SK-N-SH (cell line): ENCODE results near the gene ZMYM5. TPM values are rescaled to one million over a fixed set of nuclear protein-coding genes. Genes with fewer than 3 reads are reported as not detected.

Source experiments
- CTCF ChIA-PET: fragments of 300-600, 350-600 bp; formaldehyde crosslinking; extraction: SDS; loops from one replicate; lab custom pipeline; 2021; lab: Yijun Ruan, JAX
- POLR2A ChIA-PET: fragments of 350-600 bp; sonication (Branson Sonifier 250); formaldehyde crosslinking; extraction: SDS; loops from one replicate; lab custom pipeline; 2020; ENCODE audit warnings: antibody characterized with exemption, inconsistent platforms; lab: Yijun Ruan, JAX
- DNase-seq: peaks from one replicate; pipeline ENCODE4 v3.0.0; 2012
- H2AFZ ChIP-seq: fragments of 200-600 bp; sonication (generic); 2 replicates; pipeline ENCODE4 v1.8.1; 2016; ENCODE audit warnings: antibody characterized with exemption, mild to moderate bottlenecking, low read depth
- H3F3A ChIP-seq: fragments of 200-600 bp; sonication (generic); replicated peaks from 2 replicates; pipeline ENCODE3; 2016; ENCODE audit warnings: antibody characterized with exemption, mild to moderate bottlenecking; ENCODE audit not compliant: insufficient read depth
- H3K27ac ChIP-seq, 2 experiments: fragments of 200-500 bp in 1 of 2; fragments of 200-600 bp in 1 of 2; sonication (Bioruptor generic) in 1 of 2; sonication (generic), shearing (Covaris generic) in 1 of 2; 2 replicates each; pipeline versions ENCODE4 v1.5.1 to v1.6.1; 2014 to 2016; ENCODE audit warnings: low read depth in 2 of 2, inconsistent platforms in 1 of 2, low read length in 1 of 2, mild to moderate bottlenecking in 1 of 2, mixed read lengths in 1 of 2
- H3K27me3 ChIP-seq: fragments of 200-600 bp; sonication (generic), shearing (Covaris generic); 2 replicates; pipeline ENCODE4 v1.6.1; 2016; ENCODE audit warnings: mixed run types; ENCODE audit not compliant: insufficient read depth
- H3K36me3 ChIP-seq, 2 experiments: fragments of 200-500 bp in 1 of 2; fragments of 200-600 bp in 1 of 2; sonication (Bioruptor generic) in 1 of 2; sonication (generic) in 1 of 2; replicated peaks in 1 of 2; 2 replicates each; pipeline versions ENCODE3 to v1.5.1; 2014 to 2016; ENCODE audit warnings: low read length in 1 of 2, mild to moderate bottlenecking in 1 of 2; ENCODE audit not compliant: insufficient read depth in 2 of 2, control insufficient read depth in 1 of 2
- H3K4me1 ChIP-seq, 2 experiments: fragments of 200-500 bp in 1 of 2; fragments of 200-600 bp in 1 of 2; sonication (Bioruptor generic) in 1 of 2; sonication (generic), shearing (Covaris generic) in 1 of 2; 2 replicates each; pipeline versions ENCODE4 v1.5.1 to v1.6.1; 2014 to 2016; ENCODE audit warnings: low read depth in 1 of 2, low read length in 1 of 2, mixed run types in 1 of 2; ENCODE audit not compliant: insufficient read depth in 2 of 2, control insufficient read depth in 1 of 2
- H3K4me2 ChIP-seq: fragments of 200-600 bp; sonication (generic), shearing (Covaris generic); 2 replicates; pipeline ENCODE4 v1.6.1; 2017; ENCODE audit warnings: mixed run types
- H3K4me3 ChIP-seq, 2 experiments: fragments of 200-500 bp in 1 of 2; fragments of 200-600 bp in 1 of 2; sonication (Bioruptor generic) in 1 of 2; sonication (generic), shearing (Covaris generic) in 1 of 2; 2 replicates each; pipeline versions ENCODE4 v1.5.1 to v1.8.1; 2014 to 2016; ENCODE audit warnings: low read depth in 2 of 2, inconsistent platforms in 1 of 2, low read length in 1 of 2, mild to moderate bottlenecking in 1 of 2, mixed read lengths in 1 of 2, moderate library complexity in 1 of 2
- H3K79me2 ChIP-seq: fragments of 200-600 bp; sonication (generic); 2 replicates; pipeline ENCODE4 v1.8.1; 2017; ENCODE audit warnings: mild to moderate bottlenecking; ENCODE audit not compliant: insufficient read depth
- H3K9ac ChIP-seq: fragments of 200-600 bp; sonication (generic); 2 replicates; pipeline ENCODE4 v1.6.1; 2017; ENCODE audit warnings: mixed run types
- H3K9me2 ChIP-seq: fragments of 200-600 bp; sonication (generic); 2 replicates; pipeline ENCODE4 v1.6.1; 2017; ENCODE audit warnings: mixed run types
- H3K9me3 ChIP-seq: fragments of 200-600 bp; sonication (generic); 2 replicates; pipeline ENCODE4 v1.6.1; 2017; ENCODE audit warnings: mixed run types, mild to moderate bottlenecking, moderate library complexity
- H4K20me1 ChIP-seq: fragments of 200-600 bp; sonication (generic); 2 replicates; pipeline ENCODE4 v1.6.1; 2017; ENCODE audit warnings: mild to moderate bottlenecking, mixed run types; ENCODE audit not compliant: insufficient read depth
- CHD2 ChIP-seq: fragments of 150-350 bp; IDR thresholded peaks from 2 replicates; pipeline ENCODE4 v1.6.1; 2018; ENCODE audit warnings: low read length; ENCODE audit not compliant: partially characterized antibody
- EP300 ChIP-seq, 2 experiments: IDR thresholded peaks; 2 replicates each; pipeline versions ENCODE4 v1.4.0 to v1.6.1; 2012; ENCODE audit warnings: borderline replicate concordance in 1 of 2, low read depth in 1 of 2, low read length in 1 of 2
- NRF1 ChIP-seq: IDR thresholded peaks from 2 replicates; pipeline ENCODE4 v1.6.1; 2012; ENCODE audit warnings: low read depth, mild to moderate bottlenecking, low read length
- RAD21 ChIP-seq: IDR thresholded peaks from 2 replicates; pipeline ENCODE4 v1.6.1; 2012; ENCODE audit warnings: mild to moderate bottlenecking, low read length
- RFX5 ChIP-seq: IDR thresholded peaks from 2 replicates; pipeline ENCODE4 v1.6.1; 2012; ENCODE audit warnings: mild to moderate bottlenecking, improper control_type of control experiment, low read length
- SMC3 ChIP-seq: IDR thresholded peaks from 2 replicates; pipeline ENCODE4 v1.6.1; 2012; ENCODE audit warnings: low read depth, low read length, improper control_type of control experiment
- TCF12 ChIP-seq: IDR thresholded peaks from 2 replicates; pipeline ENCODE4 v1.4.0; 2012
- WGBS: methylation state at CpG from one replicate; pipeline ENCODE4 v1.1.6; 2017; ENCODE audit warnings: low lambda C conversion rate; 5-methylcytosine and 5-hydroxymethylcytosine counted together
- polyA plus RNA-seq, 3 experiments: library from polyadenylated mRNA; depleted of rRNA; stranded (reverse); fragments of >200 nt; gene quantifications; 2 replicates each; pipeline ENCODE4 v1.2.3, GENCODE V29; 2012
- TF ChIP-seq, protein P1 (sequence below): IDR thresholded peaks from 2 replicates; pipeline ENCODE4 v1.4.0; 2012; ENCODE audit warnings: low read depth, borderline replicate concordance
- TF ChIP-seq, protein P2 (sequence below): fragments of 150-350 bp; IDR thresholded peaks from 2 replicates; pipeline ENCODE4 v1.6.1; 2017; ENCODE audit warnings: antibody characterized with exemption, low read length, low read depth, borderline replicate concordance
- TF ChIP-seq, protein P3 (sequence below): IDR thresholded peaks from 2 replicates; pipeline ENCODE4 v1.4.0; 2012; ENCODE audit warnings: low read depth
- TF ChIP-seq, protein P4 (sequence below): IDR thresholded peaks from 2 replicates; pipeline ENCODE4 v1.4.0; 2012; ENCODE audit warnings: low read depth, borderline replicate concordance

The ZMYM5 gene
- polyA plus RNA-seq, 1 of the 3 experiments (the other 2 are of a cell fraction) = 5.2 TPM

DNA sequence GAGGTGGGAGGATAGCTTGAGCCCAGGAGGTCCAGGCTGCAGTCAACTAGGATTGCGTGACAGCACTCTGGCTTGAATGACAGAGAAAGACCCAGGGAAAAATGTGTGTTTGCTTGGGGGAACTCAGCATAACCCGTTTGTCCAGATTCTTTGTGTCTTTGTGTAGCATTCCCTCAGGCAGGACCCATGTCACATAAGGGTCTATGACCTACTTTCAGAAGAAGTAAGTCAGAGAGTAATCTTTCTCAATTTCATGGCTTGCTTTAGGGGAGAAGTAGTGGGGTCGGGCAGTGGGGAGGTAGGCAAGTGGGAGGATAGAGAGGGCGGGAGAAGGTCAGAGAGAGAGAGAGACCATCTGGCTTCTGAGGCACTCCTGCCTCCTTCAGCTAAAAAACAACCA, 68.8 kb downstream of the ZMYM5 start:
- Histone ChIP-seq H3K4me2 (no peak overlapping the region), H3K36me3 (no peaks in the 10 kb centered on the region), H3K9me3 (no peaks in the 10 kb centered on the region), H3K4me1 (no peaks in the 10 kb centered on the region), H3K79me2 (no peaks in the 10 kb centered on the region), H2AFZ (no peak overlapping the region), H3K9me2 (no peaks in the 10 kb centered on the region), H3K27ac (peak overlapping the region in 1 of 2 experiments; percentile 37; a peak in 1 of 4 replicates), H3K9ac (no peak overlapping the region), H3F3A (peaks cover 9% of the 10 kb centered on the region), H3K4me3 (no peak overlapping the region), H3K27me3 (no peaks in the 10 kb centered on the region), H4K20me1 (no peaks in the 10 kb centered on the region)
- ChIA-PET POLR2A (no interaction called here), CTCF (no interaction called here)
- WGBS = 98% methylated on average over 4 of the region's 4 CpGs
- no peak for DNase-seq
- TF ChIP-seq RAD21 = no peak
- TF ChIP-seq RFX5 = no peak
- no peak for TF ChIP-seq SMC3
- TF ChIP-seq EP300 (IDR thresholded peaks at IDR 0.05; ENCODE audit: borderline replicate concordance in 1 of 2, low read depth in 1 of 2, low read length in 1 of 2) = no peak
- TF ChIP-seq, protein P1, sequence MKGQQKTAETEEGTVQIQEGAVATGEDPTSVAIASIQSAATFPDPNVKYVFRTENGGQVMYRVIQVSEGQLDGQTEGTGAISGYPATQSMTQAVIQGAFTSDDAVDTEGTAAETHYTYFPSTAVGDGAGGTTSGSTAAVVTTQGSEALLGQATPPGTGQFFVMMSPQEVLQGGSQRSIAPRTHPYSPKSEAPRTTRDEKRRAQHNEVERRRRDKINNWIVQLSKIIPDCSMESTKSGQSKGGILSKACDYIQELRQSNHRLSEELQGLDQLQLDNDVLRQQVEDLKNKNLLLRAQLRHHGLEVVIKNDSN = no peak
- TF ChIP-seq TCF12 = no peak
- no peak for TF ChIP-seq CHD2
- TF ChIP-seq, protein P2, sequence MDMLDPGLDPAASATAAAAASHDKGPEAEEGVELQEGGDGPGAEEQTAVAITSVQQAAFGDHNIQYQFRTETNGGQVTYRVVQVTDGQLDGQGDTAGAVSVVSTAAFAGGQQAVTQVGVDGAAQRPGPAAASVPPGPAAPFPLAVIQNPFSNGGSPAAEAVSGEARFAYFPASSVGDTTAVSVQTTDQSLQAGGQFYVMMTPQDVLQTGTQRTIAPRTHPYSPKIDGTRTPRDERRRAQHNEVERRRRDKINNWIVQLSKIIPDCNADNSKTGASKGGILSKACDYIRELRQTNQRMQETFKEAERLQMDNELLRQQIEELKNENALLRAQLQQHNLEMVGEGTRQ = no peak

DNA sequence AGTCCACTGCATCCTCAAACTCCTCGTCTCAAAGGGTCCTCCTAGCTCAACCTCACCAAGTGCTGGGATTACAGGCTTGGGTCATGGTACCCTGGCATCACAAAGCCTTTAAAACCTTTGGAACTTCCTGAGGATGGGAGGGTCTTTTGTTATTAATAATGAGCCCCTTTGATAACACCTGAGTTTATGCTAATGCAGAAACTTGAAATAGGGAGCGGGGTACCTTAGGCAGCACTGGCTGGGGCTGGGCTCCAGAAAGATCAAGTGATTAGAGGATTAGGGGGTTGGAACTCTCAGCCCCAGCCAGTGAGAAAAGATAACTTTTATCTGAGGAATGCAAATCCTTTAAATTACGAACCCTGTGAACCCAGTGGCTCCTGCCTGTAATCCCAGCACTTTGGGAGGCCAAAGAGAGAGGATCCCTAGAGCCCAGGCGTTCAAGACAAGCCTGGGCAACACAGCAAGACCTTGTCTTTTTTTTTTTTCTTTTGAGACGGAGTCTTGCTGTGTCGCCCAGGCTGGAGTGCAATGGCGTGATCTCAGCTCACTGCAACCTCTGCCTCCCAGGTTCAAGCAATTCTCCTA, 71.4 kb downstream of the ZMYM5 start:
- H3K79me2 ChIP-seq = no peaks in the 10 kb centered on the region
- no peak overlapping the region for H3K4me3 ChIP-seq
- DNase-seq = no peak
- H3K9me2 ChIP-seq = no peaks in the 10 kb centered on the region
- ChIA-PET POLR2A (no interaction called here), CTCF (interaction anchor here (1.0 kb wide), 1 partner anchor 97 kb away, joined by 3 read pairs; no protein-coding TSS in a partner anchor)
- no peak overlapping the region for H3K9ac ChIP-seq
- no peak overlapping the region for H3K27ac ChIP-seq
- H3K4me1 ChIP-seq = no peaks in the 10 kb centered on the region
- no peaks in the 10 kb centered on the region for H3K36me3 ChIP-seq
- no peaks in the 10 kb centered on the region for H3K27me3 ChIP-seq
- no peaks in the 10 kb centered on the region for H4K20me1 ChIP-seq
- peaks cover 9% of the 10 kb centered on the region for H3F3A ChIP-seq
- TF ChIP-seq, protein P3, sequence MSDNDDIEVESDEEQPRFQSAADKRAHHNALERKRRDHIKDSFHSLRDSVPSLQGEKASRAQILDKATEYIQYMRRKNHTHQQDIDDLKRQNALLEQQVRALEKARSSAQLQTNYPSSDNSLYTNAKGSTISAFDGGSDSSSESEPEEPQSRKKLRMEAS = no peak
- no peak for TF ChIP-seq NRF1
- TF ChIP-seq, protein P4, sequence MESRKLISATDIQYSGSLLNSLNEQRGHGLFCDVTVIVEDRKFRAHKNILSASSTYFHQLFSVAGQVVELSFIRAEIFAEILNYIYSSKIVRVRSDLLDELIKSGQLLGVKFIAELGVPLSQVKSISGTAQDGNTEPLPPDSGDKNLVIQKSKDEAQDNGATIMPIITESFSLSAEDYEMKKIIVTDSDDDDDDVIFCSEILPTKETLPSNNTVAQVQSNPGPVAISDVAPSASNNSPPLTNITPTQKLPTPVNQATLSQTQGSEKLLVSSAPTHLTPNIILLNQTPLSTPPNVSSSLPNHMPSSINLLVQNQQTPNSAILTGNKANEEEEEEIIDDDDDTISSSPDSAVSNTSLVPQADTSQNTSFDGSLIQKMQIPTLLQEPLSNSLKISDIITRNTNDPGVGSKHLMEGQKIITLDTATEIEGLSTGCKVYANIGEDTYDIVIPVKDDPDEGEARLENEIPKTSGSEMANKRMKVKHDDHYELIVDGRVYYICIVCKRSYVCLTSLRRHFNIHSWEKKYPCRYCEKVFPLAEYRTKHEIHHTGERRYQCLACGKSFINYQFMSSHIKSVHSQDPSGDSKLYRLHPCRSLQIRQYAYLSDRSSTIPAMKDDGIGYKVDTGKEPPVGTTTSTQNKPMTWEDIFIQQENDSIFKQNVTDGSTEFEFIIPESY = no peak
- WGBS = 96% methylated on average over 7 of the region's 7 CpGs
- H2AFZ ChIP-seq = no peak overlapping the region
- no peak overlapping the region for H3K4me2 ChIP-seq
- no peaks in the 10 kb centered on the region for H3K9me3 ChIP-seq
